ENCODE measurements around the gene TNFAIP2.

GRCh38 chr14:103177376-103177775 is 54.1 kb downstream of the TNFAIP2 start:
- TF ChIP-seq CTCF (conservative IDR thresholded peaks at IDR 0.05) (no peak), EZH2 (IDR thresholded peaks at IDR 0.05; ENCODE audit: low read depth) (no peak)

Measured in PC-9 (cell line).